WTC11 (cell line): ENCODE results near the gene BMP8B.

ENCODE experiments used
- CTCF ChIP-seq: fragments of 200-600 bp; IDR thresholded peaks from 2 replicates; pipeline ENCODE4 v1.8.0; 2022; ENCODE audit warnings: antibody characterized with exemption
- ESRRA ChIP-seq: sonication (generic); formaldehyde crosslinking; IDR thresholded peaks from 2 replicates; pipeline ENCODE4 v1.8.1; 2022; ENCODE audit warnings: mild to moderate bottlenecking, missing genetic modification reagents, borderline replicate concordance
- HMGXB4 ChIP-seq: sonication (generic); formaldehyde crosslinking; IDR thresholded peaks from 2 replicates; pipeline ENCODE4 v1.8.1; 2023; ENCODE audit warnings: mild to moderate bottlenecking, moderate library complexity, missing genetic modification reagents
- MXD4 ChIP-seq: fragments of 250-450 bp; sonication (Bioruptor Pico); IDR thresholded peaks from 2 replicates; pipeline ENCODE4 v1.8.0; 2021; ENCODE audit warnings: mild to moderate bottlenecking, moderate library complexity, borderline replicate concordance
- NFYB ChIP-seq: sonication (generic); formaldehyde crosslinking; conservative IDR thresholded peaks from 2 replicates; pipeline ENCODE4 v1.8.0; 2022; ENCODE audit warnings: low read depth, missing genetic modification reagents
- NR1H2 ChIP-seq: sonication (generic); formaldehyde crosslinking; IDR thresholded peaks from 2 replicates; pipeline ENCODE4 v1.9.0; 2021; ENCODE audit warnings: mild to moderate bottlenecking, moderate library complexity, missing genetic modification reagents

GRCh38 chr1:39791838-39792237 is 3.2 kb upstream of the BMP8B start:
- TF ChIP-seq ESRRA (CRISPR knock-in tag) (no peak), NFYB (CRISPR knock-in tag) (no peak), HMGXB4 (no peak), CTCF (no peak), NR1H2 (CRISPR knock-in tag) (no peak), MXD4 (CRISPR knock-in tag) (no peak)
